CD4-positive, alpha-beta T cell treated with Interleukin-4 for 4 hours (primary cell): Measurements from ENCODE around the gene RPN1.
"Not testable (repeated sequence)": the region's sequence is repeated elsewhere in the genome, so short reads cannot be mapped to it uniquely, and the experiment has no call there.

Source experiments
- DNase-seq: peaks from one replicate; pipeline ENCODE4 v3.0.0-alpha.2; 2020

Gene RPN1

DNA sequence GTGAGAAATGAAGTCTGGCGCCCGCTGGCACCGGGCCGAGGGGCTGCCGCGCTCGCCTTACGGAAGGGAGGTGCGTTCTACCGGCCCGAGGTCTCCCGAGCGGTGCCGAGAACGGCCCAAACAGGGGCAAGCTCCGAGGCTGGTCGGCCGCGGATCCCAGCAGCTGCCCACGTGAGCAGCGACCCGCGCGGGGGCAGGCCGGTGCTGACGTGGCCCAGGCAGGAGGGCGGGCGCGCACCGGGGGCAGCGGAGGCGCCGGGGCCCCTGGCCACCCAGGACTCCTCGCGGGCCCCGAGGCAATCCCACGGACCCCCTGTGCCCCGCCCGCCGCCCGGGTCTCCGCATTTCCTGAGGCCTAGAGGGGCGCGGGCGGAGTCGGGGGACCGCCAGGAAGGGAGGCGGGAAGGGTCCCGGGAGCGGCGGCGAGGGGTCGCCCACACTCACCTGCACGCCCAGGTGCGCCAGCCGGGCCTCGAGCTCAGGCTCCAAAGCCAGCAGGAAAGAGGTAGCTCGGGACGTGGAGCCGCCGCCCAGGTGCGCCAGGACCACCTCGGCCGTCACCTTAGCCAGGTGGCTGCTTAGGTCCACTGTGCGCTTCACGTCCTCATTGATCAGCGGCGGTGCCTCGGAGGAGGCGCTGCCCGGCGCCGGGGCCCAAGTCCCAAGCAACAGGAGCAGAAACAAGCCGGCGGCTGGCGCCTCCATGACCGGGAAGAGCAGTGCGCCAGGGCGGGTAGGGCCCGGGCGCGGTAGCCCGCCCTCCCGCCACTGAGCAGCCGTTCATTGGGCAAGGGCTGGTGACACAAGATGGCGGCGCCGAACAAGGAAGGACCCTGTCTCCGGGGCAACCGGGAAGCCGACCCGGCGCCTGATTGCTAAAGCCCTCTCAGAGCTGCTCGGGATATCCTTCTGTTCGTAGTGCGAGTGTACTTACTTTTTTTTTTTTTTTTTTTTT lies at the start of gene RPN1:
RPN1 (minus strand) TSS at position 723 of the 955 bp plus-strand sequence; CDS start at position 705, 18 bp downstream.
- DNase-seq: peak; percentile 96

DNA sequence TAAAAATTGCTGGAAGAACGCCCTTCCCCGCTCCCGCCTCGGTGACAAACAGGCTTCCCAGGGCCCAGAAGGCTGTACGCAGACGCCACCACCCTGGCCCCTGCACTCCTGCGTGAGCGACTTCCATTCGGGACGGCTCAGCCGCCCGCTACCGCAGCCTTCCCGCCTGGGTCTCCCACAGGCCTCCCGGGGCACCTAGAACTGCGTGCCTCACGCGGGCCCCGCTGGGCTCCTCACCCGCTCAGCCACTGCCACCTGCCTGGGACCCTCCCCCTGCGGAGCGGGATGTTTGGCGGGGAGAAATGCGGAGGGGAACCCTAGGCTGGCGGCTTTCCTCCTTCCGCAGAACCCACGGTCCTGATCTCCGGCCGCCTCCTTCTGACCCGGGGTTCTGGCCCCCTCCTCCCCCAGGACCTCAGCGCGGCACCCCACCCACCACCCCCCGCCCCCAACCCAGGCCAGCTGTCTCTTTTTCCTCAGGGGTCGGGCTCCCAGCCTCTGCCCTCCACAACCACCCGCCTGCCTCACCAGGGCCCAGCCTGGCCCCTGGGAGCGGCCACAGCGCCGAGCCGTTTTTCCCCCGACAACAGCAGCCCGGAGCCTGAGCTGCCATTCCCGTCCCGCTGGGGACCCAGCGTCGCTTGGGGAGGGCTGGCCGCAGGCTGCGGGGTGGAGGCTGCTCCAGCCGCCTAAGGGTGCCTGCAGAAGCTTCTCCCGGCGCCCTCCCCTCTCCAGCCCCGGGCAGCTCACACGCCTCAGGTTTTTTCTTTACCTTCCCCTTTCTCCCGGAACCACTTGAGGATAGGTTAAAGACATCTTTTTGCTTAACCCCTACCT lies 47.8 kb upstream of the RPN1 start:
- DNase-seq: no peak

DNA sequence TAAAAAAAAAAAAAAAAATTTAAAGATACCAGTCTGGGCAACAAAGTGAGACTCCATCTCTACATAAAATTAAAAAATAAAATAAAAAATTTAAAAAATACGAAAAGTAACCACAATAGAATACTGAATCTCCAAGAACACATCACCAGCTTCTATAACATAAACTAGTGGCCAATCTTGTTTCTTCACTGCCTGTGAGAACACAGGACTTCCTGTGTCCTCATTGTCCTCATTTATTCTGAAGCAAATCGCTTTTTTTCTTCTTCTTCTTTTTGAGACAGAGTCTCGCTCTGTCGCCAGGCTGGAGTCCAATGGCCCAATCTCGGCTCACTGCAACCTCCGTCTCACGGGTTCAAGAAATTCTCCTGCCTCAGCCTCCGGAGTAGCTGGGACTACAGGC lies 46.7 kb upstream of the RPN1 start:
- no peak for DNase-seq

DNA sequence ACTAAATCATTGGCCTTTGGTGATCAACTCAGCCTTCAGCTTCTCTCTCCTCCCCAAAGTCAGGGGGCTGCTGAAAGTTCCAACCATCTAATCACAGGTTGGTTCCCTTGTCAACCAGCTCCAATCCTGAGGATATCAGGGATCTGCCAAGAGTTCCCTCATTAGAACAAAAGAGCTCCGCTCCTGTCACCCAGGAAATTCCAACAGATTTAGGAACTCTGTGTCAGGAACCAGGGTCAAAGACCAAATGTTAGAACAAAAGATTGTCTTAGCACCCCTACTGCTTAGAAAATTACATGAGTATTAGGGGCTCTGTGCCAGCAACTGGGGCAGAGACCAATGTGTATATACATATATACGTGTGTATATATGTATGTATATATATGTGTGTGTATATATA lies 43.1 kb upstream of the RPN1 start:
- no peak for DNase-seq

DNA sequence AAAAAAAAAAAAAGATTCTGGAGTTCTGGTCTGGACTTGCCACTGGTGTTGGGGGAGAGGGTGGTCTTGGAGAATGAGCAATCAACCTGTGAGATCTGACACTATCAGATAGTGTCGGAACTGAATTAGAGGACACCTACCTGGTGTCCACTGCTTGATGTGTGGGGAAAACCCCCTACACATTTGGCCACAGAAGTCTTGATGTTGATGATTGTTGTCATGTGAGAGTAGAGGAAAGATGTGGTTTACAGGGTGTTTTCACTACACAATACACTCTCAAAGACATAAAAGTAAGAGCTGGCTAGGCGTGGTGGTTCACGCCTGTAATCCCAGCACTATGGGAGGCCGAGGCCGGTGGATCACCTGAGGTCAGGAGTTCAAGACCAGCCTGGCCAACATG lies 38.4 kb upstream of the RPN1 start:
- no peak for DNase-seq

DNA sequence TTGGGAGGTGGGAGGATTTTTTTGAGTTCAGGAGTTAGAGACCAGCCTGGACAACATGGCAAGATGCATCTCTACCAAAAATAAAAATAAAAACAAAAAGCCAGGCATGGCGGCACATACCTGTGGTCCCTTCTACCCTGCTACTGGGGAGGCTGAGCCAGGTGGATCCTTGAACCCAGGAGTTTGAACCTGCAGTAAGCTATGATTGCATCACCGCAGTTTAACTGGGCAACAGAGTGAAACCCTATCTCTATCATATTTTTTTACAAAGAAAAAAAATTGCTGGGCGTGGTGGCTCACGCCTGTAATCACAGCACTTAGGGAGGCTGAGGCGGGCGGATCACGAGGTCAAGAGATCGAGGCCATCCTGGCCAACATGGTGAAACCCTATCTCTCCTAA lies 35.8 kb upstream of the RPN1 start:
- DNase-seq: no peak

DNA sequence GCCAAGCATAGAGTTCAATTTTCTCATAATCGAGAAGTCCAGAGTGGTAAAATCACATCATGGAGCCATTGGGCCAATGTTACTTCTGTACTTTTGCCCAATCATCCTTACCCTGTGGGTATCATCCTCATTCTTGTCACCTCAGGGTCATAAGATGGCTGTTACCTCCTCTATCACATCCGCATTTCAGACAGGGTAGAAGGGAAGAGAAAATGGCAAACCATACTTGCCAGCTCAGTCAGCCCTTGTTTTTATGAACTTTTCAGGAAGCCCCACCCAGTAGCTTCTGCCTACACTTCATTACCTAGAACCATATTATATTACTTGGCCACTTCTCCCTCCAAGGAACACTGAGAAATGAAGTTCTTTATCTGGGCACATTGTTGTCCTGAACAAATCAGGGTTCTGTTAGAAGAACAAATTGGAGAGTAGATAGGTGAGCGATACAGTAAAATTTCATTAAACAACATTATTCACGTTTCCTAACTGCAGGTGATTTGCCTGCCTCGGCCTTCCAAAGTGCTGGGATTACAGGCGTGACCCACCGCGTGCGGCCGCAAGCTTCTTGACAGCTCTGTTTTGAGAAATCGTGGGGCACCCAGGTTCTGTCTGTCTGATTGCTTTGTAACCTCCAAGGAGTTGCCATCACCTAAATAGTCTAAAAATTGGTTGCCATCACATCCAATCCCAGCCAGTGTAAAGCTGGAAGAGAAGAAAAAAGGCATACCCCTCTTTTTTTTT lies 34.5 kb upstream of the RPN1 start:
- peak; percentile 27 for DNase-seq

DNA sequence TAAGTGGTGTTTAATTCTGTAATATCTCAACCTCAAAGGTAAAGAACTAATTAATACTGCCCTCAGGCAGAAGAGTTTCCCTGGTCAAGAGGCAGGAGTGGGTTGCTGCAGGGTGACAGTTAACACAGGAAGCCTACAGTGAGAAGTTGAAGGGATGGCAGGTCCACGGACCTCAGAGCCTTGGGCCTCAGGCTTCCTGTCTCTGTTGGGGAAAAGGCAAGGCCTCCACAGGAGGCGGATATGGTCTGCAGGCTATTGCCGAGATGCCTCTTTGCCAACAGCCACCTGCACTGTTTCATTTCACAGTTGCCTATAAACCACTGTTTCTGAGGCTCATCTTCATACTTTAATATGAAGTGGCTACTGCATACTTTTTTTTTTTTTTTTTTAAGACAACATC lies 33.3 kb upstream of the RPN1 start:
- DNase-seq: no peak

DNA sequence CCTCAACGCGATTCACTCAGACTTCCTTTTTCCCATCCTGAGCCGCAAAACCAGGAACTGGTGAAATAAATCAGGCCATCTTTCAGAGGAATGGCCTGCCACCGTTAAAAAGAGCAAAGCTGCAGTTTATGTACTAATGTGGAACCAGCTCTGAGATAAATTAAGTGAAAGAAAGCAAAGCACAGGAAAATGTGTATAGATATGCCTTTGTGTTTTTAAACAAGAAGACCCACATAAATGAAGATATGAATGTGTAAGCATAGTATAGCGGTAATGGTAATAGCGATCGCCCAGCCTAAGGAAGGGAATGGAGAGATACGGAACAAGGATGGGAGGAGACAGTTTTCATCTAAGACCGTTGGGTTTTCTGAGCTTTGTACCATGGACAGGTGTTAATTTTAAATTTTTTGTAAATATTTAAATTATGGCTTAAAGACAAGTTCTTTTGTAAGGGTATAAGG lies 30.8 kb upstream of the RPN1 start:
- DNase-seq: no peak

DNA sequence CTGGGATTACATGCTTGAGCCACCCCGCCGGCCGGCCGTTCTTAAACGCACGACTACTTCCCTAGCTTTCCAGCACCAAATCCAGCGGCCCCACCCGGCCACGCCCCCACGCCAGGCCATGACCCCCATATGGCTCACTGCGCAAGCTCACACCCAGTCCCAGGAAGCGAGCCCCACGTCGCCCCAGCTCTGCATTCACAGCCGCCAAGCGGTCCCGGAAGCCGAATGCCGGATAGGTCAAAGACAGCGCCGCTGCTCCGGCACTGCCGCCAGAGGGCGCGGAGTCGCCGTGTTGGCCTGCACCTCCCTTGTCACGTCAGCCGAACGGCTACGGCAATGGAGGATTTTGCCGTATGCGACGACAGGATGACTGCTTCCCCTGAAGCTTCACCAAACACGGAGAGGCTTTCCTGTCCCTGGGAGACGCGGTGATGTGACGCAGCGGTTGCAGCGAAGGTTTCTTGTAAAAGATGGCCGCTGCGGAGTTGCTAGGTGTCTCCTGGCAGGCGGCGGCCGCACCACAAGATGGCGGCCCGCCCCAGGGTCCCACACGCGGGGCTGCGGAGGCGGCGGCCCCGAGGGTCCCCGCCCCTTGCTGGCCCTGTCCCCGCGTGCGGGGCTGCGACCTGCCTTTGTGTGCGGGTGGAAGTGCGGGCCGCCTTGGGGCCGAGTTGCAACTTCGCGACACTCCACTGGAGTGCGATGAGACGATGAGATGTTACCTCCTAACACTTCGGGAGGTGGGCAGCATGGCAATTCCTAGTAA lies 30.2 kb upstream of the RPN1 start:
- peak; percentile 97 for DNase-seq

DNA sequence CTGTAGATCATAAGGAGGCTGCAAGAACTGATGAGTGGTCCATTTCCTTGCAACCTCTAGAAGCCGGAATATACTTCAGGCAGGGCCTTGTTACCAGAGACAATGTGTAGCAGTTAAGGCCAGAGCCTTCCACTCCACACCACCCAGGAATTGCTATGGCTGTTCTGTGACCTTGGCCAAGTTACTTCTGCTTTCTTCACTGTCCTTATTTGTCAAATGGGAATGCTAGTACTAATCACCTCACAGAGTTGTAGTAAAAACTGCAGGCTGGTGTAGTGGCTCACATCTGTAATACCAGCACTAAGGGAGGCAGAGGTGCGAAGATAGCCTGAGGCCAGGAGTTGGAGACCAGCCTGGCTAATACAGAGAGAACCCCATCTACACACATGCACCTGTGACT lies 28.7 kb upstream of the RPN1 start:
- no peak for DNase-seq

DNA sequence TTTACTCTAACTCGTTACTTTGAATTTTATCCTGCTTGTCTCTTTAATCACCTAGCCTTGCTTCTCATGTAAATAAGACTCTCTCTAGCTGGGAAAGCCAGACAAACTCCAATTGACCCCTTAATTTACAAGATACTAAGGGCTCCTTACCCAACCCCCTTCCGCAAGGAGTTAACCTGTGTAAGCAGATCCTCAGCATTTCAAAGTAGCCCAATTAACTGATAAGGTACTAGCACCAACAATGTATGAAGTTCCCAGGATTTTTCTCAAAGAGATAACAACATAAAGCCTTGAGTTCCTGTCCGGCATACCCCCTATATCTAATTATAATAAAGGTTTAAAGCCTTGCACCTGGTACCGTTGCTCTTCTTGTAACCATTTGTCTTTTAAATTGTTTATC lies 25.2 kb upstream of the RPN1 start:
- not testable (repeated sequence) for DNase-seq

DNA sequence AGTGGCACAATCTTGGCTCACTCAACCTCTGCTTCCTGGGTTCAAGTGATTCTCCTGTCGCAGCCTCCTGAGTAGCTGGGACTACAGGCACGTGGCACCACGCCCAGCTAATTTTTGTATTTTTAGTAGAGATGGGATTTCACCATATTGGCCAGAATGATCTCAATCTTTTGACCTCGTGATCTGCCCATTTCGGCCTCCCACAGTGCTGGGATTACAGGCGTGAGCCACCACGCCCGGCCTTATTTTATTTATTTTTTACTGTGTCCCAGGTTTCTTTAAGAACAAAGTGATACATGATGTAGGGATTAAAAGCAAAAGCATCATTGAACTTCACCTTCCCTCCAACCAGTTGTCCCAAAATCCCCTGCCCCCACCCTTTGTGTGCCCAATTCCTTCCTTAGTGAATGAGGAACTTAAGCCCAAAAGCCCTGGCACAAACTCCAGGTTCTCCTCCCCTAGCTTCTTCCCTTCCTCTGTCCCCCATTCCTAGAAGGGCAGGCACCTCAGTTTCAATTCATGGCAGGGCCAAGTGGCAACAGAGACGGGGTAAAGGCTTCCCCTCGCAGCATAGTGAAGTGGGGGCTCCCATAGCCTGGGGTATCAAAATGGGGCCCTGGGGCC lies 23.7 kb upstream of the RPN1 start:
- no peak for DNase-seq

DNA sequence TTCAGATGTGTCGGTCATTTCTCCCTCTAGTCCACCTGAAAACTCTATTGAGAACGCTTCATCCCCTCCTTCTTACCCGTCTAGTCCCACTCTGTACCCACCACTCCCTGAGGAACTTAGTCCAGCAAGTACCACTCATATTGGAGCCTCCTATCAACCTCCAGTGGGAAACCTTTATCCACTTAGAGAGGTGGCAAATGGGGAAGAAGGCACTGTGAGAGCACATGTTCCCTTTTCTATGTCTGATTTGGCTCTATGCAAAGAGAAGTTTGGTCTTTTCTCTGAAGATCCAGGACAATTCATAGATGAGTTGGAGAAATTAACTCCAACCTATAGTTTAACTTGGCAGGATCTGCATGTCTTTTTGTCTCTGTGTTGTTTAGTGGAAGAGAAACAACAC lies 17.0 kb upstream of the RPN1 start:
- no peak for DNase-seq

DNA sequence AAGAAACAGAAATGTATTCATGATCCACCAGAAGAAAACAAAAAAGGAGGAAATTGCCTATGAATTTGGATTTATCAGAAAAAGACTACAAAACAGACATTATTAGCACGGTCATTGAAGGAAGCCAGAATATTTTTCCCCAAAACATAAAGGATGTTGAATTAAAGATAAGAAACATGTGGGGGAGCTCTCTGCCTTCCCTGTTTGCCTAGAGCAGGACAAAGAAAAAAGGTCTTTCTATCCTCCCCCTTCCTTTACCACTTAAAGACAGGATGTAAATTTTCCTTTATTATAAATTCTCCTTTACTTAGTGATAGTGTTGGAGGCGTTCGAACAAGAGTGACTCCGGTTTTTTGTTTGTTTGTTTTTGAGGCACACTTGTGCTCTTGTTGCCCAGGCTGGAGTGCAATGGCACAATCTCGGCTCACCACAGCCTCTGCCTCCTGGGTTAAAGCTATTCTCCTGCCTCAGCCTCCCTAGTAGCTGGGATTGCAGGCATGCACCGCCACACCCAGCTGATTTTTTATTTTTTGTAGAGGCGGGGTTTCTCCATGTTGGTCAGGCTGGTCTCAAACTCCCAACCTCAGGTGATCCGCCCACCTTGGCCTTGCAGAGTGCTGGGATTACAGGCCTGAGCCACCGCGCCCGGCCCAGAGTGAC lies 14.9 kb upstream of the RPN1 start:
- DNase-seq: no peak

DNA sequence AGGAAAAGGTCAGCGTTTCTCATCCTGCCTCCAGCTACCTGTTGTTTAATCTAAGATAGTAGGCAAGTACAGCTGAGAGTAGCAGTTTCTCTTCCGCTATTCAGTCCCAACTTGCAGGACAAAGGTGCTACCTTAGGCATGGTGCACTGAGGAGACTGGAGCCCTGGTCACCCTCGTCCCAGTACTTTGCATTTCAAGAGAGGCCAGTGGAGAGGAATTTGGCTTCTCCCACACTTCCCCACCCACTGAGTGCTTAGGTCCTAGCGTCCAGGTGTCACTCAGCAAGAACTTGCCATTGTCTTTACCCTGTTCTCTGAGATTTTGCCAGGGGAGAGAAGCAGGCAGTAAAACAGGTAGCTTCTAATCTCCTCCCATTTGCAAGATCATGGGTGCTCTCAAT lies 12.5 kb upstream of the RPN1 start:
- no peak for DNase-seq

DNA sequence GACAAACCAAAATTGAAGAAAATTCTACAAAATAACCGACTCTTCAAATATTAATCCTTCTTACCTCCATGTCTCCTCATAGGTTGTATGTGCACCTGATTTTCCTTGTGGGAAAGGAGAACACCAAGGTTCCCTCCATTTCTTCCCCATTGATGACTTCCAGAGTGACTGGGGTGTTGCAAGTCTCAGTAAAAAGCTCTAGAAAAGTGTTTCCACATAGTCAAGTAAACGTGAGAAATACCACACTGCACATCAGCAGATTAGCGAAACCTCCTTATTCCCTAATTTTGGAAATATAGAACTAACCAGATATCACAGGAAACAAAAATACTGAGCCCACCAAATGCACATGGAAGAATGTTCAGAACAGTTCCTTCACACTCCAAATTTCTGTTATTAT lies 4.9 kb upstream of the RPN1 start:
- no peak for DNase-seq

DNA sequence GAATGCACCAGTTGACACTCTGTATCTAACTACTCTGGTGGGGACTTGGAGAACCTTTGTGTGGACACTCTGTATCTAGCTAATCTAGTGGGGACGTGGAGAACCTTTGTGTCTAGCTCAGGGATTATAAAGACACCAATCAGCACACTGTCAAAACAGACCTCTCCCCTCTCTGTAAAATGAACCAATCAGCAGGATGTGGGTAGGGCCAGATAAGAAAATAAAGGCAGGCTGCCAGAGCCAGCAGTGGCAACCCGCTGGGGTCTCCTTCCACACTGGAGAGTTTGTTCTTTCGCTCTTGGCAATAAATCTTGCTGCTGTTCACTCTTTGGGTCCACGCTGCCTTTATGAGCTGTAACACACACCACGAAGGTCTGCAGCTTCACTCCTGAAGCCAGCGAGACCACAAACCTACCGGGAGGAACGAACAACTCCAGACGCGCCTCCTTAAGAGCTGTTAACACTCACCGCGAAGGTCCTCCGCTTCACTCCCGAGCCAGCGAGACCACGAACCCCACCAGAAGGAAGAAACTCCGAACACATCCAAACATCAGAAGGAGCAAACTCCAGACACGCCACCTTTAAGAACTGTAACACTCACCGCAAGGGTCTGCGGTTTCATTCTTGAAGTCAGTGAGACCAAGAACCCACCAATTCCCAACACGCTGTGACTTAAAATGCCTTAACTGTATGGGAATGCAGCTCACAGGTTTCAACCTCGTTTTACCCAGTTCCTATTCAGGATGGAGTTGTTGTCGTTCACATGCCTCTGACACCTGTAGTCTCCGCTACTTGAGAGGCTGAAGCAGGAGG lies 3.6 kb upstream of the RPN1 start:
- peak; percentile 64 for DNase-seq

DNA sequence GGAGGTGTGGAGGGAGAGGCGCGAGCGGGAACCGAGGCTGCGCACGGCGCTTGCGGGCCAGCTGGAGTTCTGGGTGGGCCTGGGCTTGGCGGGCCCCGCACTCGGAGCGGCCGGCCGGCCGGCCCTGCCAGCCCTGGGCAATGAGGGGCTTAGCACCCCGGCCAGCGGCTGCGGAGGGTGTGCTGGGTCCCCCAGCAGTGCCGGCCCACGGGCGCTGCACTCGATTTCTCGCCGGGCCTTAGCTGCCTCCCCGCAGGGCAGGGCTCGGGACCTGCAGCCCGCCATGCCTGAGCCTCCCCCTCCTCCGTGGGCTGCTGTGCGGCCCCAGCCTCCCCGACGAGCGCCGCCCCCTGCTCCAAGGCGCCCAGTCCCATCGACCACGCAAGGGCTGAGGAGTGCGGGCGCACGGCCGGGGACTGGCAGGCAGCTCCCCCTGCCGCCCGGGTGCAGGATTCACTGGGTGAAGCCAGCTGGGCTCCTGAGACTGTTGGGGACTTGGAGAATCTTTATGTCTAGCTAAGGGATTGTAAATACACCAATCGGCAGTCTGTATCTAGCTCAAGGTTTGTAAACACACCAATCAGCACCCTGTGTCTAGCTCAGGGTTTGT lies 2.9 kb upstream of the RPN1 start:
- DNase-seq: not testable (repeated sequence)
